Endothelial cell of umbilical vein (primary cell): ENCODE data around the gene STMND1. TPM values are rescaled to one million over a fixed set of nuclear protein-coding genes. Genes with fewer than 3 reads are reported as not detected.

ENCODE experiments used
- BruUV-seq: library from RNA; stranded (reverse); fragments of 400-500 nt; replicated peaks from 2 replicates; lab custom pipeline; 2021; lab: Mats Ljungman, UMichigan
- CTCF ChIA-PET: fragments of 300-600, 350-600 bp; sonication (Branson Sonifier 250); formaldehyde crosslinking; loops from one replicate; lab custom pipeline; 2021; ENCODE audit warnings: antibody characterized with exemption, inconsistent platforms; lab: Charles Lee
- POLR2A ChIA-PET: fragments of 300-600, 350-600 bp; sonication (Branson Sonifier 250); formaldehyde crosslinking; loops from one replicate; lab custom pipeline; 2021; ENCODE audit warnings: antibody characterized with exemption, inconsistent platforms; lab: Charles Lee
- DNase-seq: peaks from one replicate; pipeline ENCODE4 v3.0.0-alpha.2; 2011; ENCODE audit warnings: low read depth, low spot score
- FAIRE-seq: peaks from 2 replicates; lab custom pipeline; 2011; peaks lifted over from hg19 to GRCh38; lab: Jason Lieb, UNC
- H2AFZ ChIP-seq: 2 replicates; pipeline ENCODE4 v1.6.0; 2012; ENCODE audit warnings: low read depth, low read length, control low read depth, inconsistent platforms
- H3K27ac ChIP-seq: 2 replicates; pipeline ENCODE4 v1.5.1; 2011; ENCODE audit warnings: low read depth, mild to moderate bottlenecking, control low read depth, low read length, moderate library complexity; ENCODE audit not compliant: insufficient read depth
- H3K27me3 ChIP-seq, 2 experiments: 2 replicates each; pipeline versions ENCODE4 v1.6.0 to v1.6.1; 2011; ENCODE audit warnings: low read length in 2 of 2, mixed read lengths in 1 of 2; ENCODE audit not compliant: control insufficient read depth in 2 of 2, insufficient read depth in 2 of 2
- H3K36me3 ChIP-seq, 2 experiments: 2 replicates in 1 of 2; 3 replicates in 1 of 2; pipeline ENCODE4 v1.5.1; 2011; ENCODE audit warnings: low read length in 2 of 2, mild to moderate bottlenecking in 1 of 2, moderate library complexity in 1 of 2; ENCODE audit not compliant: control insufficient read depth in 2 of 2, insufficient read depth in 2 of 2; ENCODE audit errors: extremely low read depth in 1 of 2
- H3K4me1 ChIP-seq: 3 replicates; pipeline ENCODE4 v1.5.1; 2011; ENCODE audit warnings: mild to moderate bottlenecking, low read length; ENCODE audit not compliant: control insufficient read depth, insufficient read depth; ENCODE audit errors: extremely low read depth
- H3K4me2 ChIP-seq: 2 replicates; pipeline ENCODE4 v1.6.1; 2011; ENCODE audit warnings: low read length, control low read depth, mixed read lengths; ENCODE audit not compliant: insufficient read depth
- H3K4me3 ChIP-seq, 3 experiments: fragments of 200-600 bp in 1 of 3; sonication (generic), shearing (Covaris generic) in 1 of 3; replicated peaks in 1 of 3; 2 replicates each; pipeline ENCODE4 v1.5.1; 2011 to 2016; ENCODE audit warnings: control low read depth in 3 of 3, low read length in 3 of 3, mild to moderate bottlenecking in 2 of 3, inconsistent platforms in 1 of 3, low read depth in 1 of 3, moderate library complexity in 1 of 3; ENCODE audit not compliant: insufficient read depth in 1 of 3
- H3K79me2 ChIP-seq: 2 replicates; pipeline ENCODE4 v1.6.0; 2012; ENCODE audit warnings: low read length, inconsistent platforms; ENCODE audit not compliant: control insufficient read depth, insufficient read depth
- H3K9ac ChIP-seq: replicated peaks from 2 replicates; pipeline ENCODE3; 2011; ENCODE audit warnings: low read length, control low read depth; ENCODE audit not compliant: insufficient read depth; ENCODE audit errors: extremely low read depth
- H3K9me1 ChIP-seq: replicated peaks from 3 replicates; pipeline ENCODE4 v1.6.0; 2011; ENCODE audit warnings: mild to moderate bottlenecking, low read length; ENCODE audit not compliant: control insufficient read depth, insufficient read depth; ENCODE audit errors: extremely low read depth
- H3K9me3 ChIP-seq: replicated peaks from 2 replicates; pipeline ENCODE4 v1.5.1; 2012; ENCODE audit warnings: low read length, inconsistent platforms; ENCODE audit not compliant: control insufficient read depth, insufficient read depth
- H4K20me1 ChIP-seq: replicated peaks from 2 replicates; pipeline ENCODE3; 2011; ENCODE audit warnings: mild to moderate bottlenecking, low read length; ENCODE audit not compliant: control insufficient read depth, insufficient read depth; ENCODE audit errors: extremely low read depth
- CTCF ChIP-seq, 2 donors: IDR thresholded peaks; 1 replicate in 1 of 2; 2 replicates in 1 of 2; pipeline ENCODE4 v1.5.1; 2011; ENCODE audit warnings: low read length in 2 of 2, mild to moderate bottlenecking in 2 of 2, moderate library complexity in 2 of 2, control low read depth in 1 of 2, inconsistent platforms in 1 of 2, low read depth in 1 of 2; ENCODE audit not compliant: insufficient read depth in 1 of 2; ENCODE audit errors: extremely low read depth in 1 of 2
- EZH2 ChIP-seq: IDR thresholded peaks from 2 replicates; pipeline ENCODE4 v1.6.1; 2012; ENCODE audit warnings: borderline replicate concordance, low read depth, mild to moderate bottlenecking, moderate library complexity, low read length, inconsistent platforms; ENCODE audit not compliant: severe bottlenecking
- FOS ChIP-seq: IDR thresholded peaks from 2 replicates; pipeline ENCODE4 v1.6.1; 2011; ENCODE audit warnings: mild to moderate bottlenecking, low read length, moderate library complexity, borderline replicate concordance; ENCODE audit not compliant: insufficient read depth
- GATA2 ChIP-seq: IDR thresholded peaks from 2 replicates; pipeline ENCODE4 v1.7.0; 2011; ENCODE audit warnings: low read depth, mild to moderate bottlenecking, moderate library complexity, mixed read lengths, low read length; ENCODE audit not compliant: insufficient read length, insufficient read depth
- JUN ChIP-seq: IDR thresholded peaks from 2 replicates; pipeline ENCODE4 v1.6.1; 2011; ENCODE audit warnings: borderline replicate concordance, low read depth; ENCODE audit not compliant: insufficient read length, insufficient read depth
- MAX ChIP-seq: IDR thresholded peaks from 2 replicates; pipeline ENCODE4 v1.6.1; 2011; ENCODE audit not compliant: insufficient read depth, insufficient read length
- MYC ChIP-seq: IDR thresholded peaks from one replicate; pipeline ENCODE4 v1.6.1; 2011; ENCODE audit warnings: mild to moderate bottlenecking, low read depth, low read length
- POLR2A ChIP-seq: IDR thresholded peaks from 2 replicates; pipeline ENCODE4 v1.6.1; 2012; ENCODE audit warnings: low read depth, mild to moderate bottlenecking, control low read depth, low read length
- POLR2AphosphoS5 ChIP-seq: IDR thresholded peaks from 2 replicates; pipeline ENCODE4 v1.6.1; 2012; ENCODE audit warnings: low read depth, mild to moderate bottlenecking, control low read depth, low read length, moderate library complexity; ENCODE audit not compliant: insufficient read depth
- dilution Hi-C: fragments of 300-500 bp; cut with MboI; formaldehyde crosslinking; loops from one replicate; pipeline ENCODE4 v1.15.0; 2019; ENCODE audit warnings: low sequenced_read_pairs; ENCODE audit not compliant: extremely low pct_ligation_motif_present
- intact Hi-C: fragments of 100-400 bp; cut with micrococcal nuclease; formaldehyde crosslinking; loops from one replicate; pipeline ENCODE4 v1.10.0; 2022
- polyA plus RNA-seq, 4 experiments: library from polyadenylated mRNA; depleted of rRNA in 3 of 4; stranded (reverse) in 3 of 4; unstranded in 1 of 4; fragments of >200 nt; gene quantifications; 2 replicates each; pipeline versions ENCODE4 v1.2.1 to v1.2.3, GENCODE V29; 2011 to 2012; ENCODE audit warnings: missing spikeins in 1 of 4
- total RNA-seq: library from RNA; stranded (reverse); gene quantifications from 2 replicates; pipeline ENCODE4 v1.2.3, GENCODE V29; 2021

Gene STMND1
- total and polyA plus RNA-seq, 2 donors (not counting 3 experiments of a cell fraction or from before 2014, with no cell fraction given), result not detected

- Histone ChIP-seq H3K4me1 (peaks cover 7% of the 10 kb centered on the region), H3K27ac (no peak overlapping the region), H3K4me2 (no peak overlapping the region), H3K27me3 (no peaks in the 10 kb centered on the region), H3K36me3 (no peaks in the 10 kb centered on the region), H3K9me1 (no peaks in the 10 kb centered on the region), H3K79me2 (no peaks in the 10 kb centered on the region), H3K9me3 (no peaks in the 10 kb centered on the region), H2AFZ (peak overlapping the region; percentile 0), H3K4me3 (no peak overlapping the region), H4K20me1 (no peaks in the 10 kb centered on the region), H3K9ac (no peak overlapping the region)
- BruUV-seq, result no TSS peak
- no peak for TF ChIP-seq POLR2A
- TF ChIP-seq GATA2, result no peak
- no peak for TF ChIP-seq MYC
- no peak for TF ChIP-seq JUN
- TF ChIP-seq EZH2, result no peak
- no peak for TF ChIP-seq MAX
- no peak for TF ChIP-seq POLR2AphosphoS5
- TF ChIP-seq CTCF (IDR thresholded peaks at IDR 0.05; ENCODE audit: extremely low read depth in 1 of 2, insufficient read depth in 1 of 2, low read depth in 1 of 2, low read length in 2 of 2), result no peak
- no peak for TF ChIP-seq FOS
- intact Hi-C loops, result no loop called here
- CTCF ChIA-PET, result no interaction called here
- POLR2A ChIA-PET, result interaction anchor here (0.7 kb wide), 1 partner anchor 587 kb away, joined by 3 read pairs; no protein-coding TSS in a partner anchor
- DNase-seq (no peak), FAIRE-seq (no peak)
- dilution Hi-C loops, result no loop called here
Observed at GRCh38 chr6:17116117-17116440, 14.2 kb downstream of the STMND1 start.
